Nephron progenitor cell (in vitro differentiated cells): Measurements from ENCODE around the gene SMDT1.
"Not testable (repeated sequence)": the region's sequence is repeated elsewhere in the genome, so short reads cannot be mapped to it uniquely, and the experiment has no call there.

Experiments
- DNase-seq: peaks from one replicate; pipeline ENCODE4 v3.0.0; 2021
- H3K27ac Mint-ChIP-seq: 2 replicates; pipeline ENCODE4 v1.8.0; 2021; ENCODE audit warnings: mild to moderate bottlenecking, moderate library complexity, mixed read lengths
- H3K27me3 Mint-ChIP-seq: 2 replicates; pipeline ENCODE4 v1.8.0; 2021; ENCODE audit warnings: mild to moderate bottlenecking, low read depth, mixed read lengths; ENCODE audit not compliant: poor library complexity
- H3K36me3 Mint-ChIP-seq: 2 replicates; pipeline ENCODE4 v1.8.0; 2021; ENCODE audit warnings: low read depth, mixed read lengths
- H3K4me1 Mint-ChIP-seq: 2 replicates; pipeline ENCODE4 v1.8.0; 2021; ENCODE audit warnings: mixed read lengths
- H3K4me3 Mint-ChIP-seq: 2 replicates; pipeline ENCODE4 v1.8.0; 2021; ENCODE audit warnings: mild to moderate bottlenecking, moderate library complexity, mixed read lengths
- H3K9me3 Mint-ChIP-seq: 2 replicates; pipeline ENCODE4 v1.8.0; 2021; ENCODE audit warnings: mild to moderate bottlenecking, moderate library complexity, mixed read lengths
- CTCF ChIP-seq: fragments of 200-600 bp; sonication (generic); IDR thresholded peaks from 2 replicates; pipeline ENCODE4 v1.5.0; 2021; ENCODE audit warnings: antibody characterized with exemption

The SMDT1 gene

GRCh38 chr22:42086051-42086450 is 6.6 kb downstream of the SMDT1 start:
- peaks cover 27% of the 10 kb centered on the region for H3K9me3 Mint-ChIP-seq
- peaks cover 75% of the 10 kb centered on the region for H3K36me3 Mint-ChIP-seq
- H3K27ac Mint-ChIP-seq: peak overlapping the region; percentile 78
- DNase-seq: no peak
- no peak for TF ChIP-seq CTCF
- no peak overlapping the region for H3K4me3 Mint-ChIP-seq
- peaks cover 29% of the 10 kb centered on the region for H3K4me1 Mint-ChIP-seq
- H3K27me3 Mint-ChIP-seq: no peaks in the 10 kb centered on the region

GRCh38 chr22:42090596-42091454 is 11.3 kb downstream of the SMDT1 start, which contains the start of gene NDUFA6:
Gene NDUFA6 (minus strand): TSS chr22:42090772. CDS start chr22:42090744, 28 bp downstream.
- H3K27ac Mint-ChIP-seq: peak within 1 kb of the TSS; percentile 99
- peaks cover 28% of the 10 kb centered on the region for H3K9me3 Mint-ChIP-seq
- H3K36me3 Mint-ChIP-seq: peaks cover 46% of the 10 kb centered on the region
- H3K4me1 Mint-ChIP-seq: peaks cover 25% of the 10 kb centered on the region
- TF ChIP-seq CTCF: peak; percentile 76
- H3K27me3 Mint-ChIP-seq: peaks cover 6% of the 10 kb centered on the region
- H3K4me3 Mint-ChIP-seq: peak within 1 kb of the TSS; percentile 96
- peak; percentile 97 for DNase-seq

GRCh38 chr22:42091455-42091782 is 11.9 kb downstream of the SMDT1 start:
- no peak overlapping the region for H3K27ac Mint-ChIP-seq
- peaks cover 46% of the 10 kb centered on the region for H3K36me3 Mint-ChIP-seq
- H3K4me3 Mint-ChIP-seq: peak overlapping the region; percentile 96
- DNase-seq: no peak
- H3K9me3 Mint-ChIP-seq: peaks cover 34% of the 10 kb centered on the region
- no peak for TF ChIP-seq CTCF
- peaks cover 9% of the 10 kb centered on the region for H3K27me3 Mint-ChIP-seq
- peaks cover 29% of the 10 kb centered on the region for H3K4me1 Mint-ChIP-seq

GRCh38 chr22:42101199-42101598 is 21.7 kb downstream of the SMDT1 start:
- H3K27ac Mint-ChIP-seq: no peak overlapping the region
- H3K27me3 Mint-ChIP-seq: peaks cover 11% of the 10 kb centered on the region
- peaks cover 66% of the 10 kb centered on the region for H3K36me3 Mint-ChIP-seq
- no peak for DNase-seq
- peaks cover under 1% of the 10 kb centered on the region for H3K4me1 Mint-ChIP-seq
- H3K4me3 Mint-ChIP-seq: no peak overlapping the region
- H3K9me3 Mint-ChIP-seq: peaks cover 94% of the 10 kb centered on the region
- TF ChIP-seq CTCF: no peak

- Mint-ChIP-seq H3K9me3 (peaks cover 65% of the 10 kb centered on the region), H3K36me3 (peaks cover 36% of the 10 kb centered on the region), H3K27me3 (peaks cover 23% of the 10 kb centered on the region)
- H3K4me1 Mint-ChIP-seq, H3K27ac Mint-ChIP-seq, DNase-seq, H3K4me3 Mint-ChIP-seq: not testable (repeated sequence)
Measured at GRCh38 chr22:42104332-42104860, 24.9 kb downstream of the SMDT1 start.

- no peak for DNase-seq
- H3K4me1 Mint-ChIP-seq: peaks cover 5% of the 10 kb centered on the region
- no peak for TF ChIP-seq CTCF
- H3K27me3 Mint-ChIP-seq: peaks cover 19% of the 10 kb centered on the region
- H3K36me3 Mint-ChIP-seq: peaks cover 11% of the 10 kb centered on the region
- no peak overlapping the region for H3K27ac Mint-ChIP-seq
- H3K9me3 Mint-ChIP-seq: peaks cover 23% of the 10 kb centered on the region
- H3K4me3 Mint-ChIP-seq: peak overlapping the region; percentile 50
Measured at GRCh38 chr22:42108848-42109247, 29.3 kb downstream of the SMDT1 start.
